AG09309 (cell line): Measurements from ENCODE around the gene EPX.

Experiments
- DNase-seq: peaks from one replicate; pipeline ENCODE4 v3.0.0-alpha.2; 2010; ENCODE audit warnings: low read depth
- H3K4me3 ChIP-seq: 2 replicates; pipeline ENCODE4 v1.5.1; 2011; ENCODE audit warnings: mild to moderate bottlenecking, low read depth, low read length, moderate library complexity; ENCODE audit not compliant: control insufficient read depth
- CTCF ChIP-seq: IDR thresholded peaks from 2 replicates; pipeline ENCODE4 v1.5.1; 2011; ENCODE audit warnings: mild to moderate bottlenecking, low read depth, low read length, inconsistent platforms; ENCODE audit not compliant: insufficient read depth, control insufficient read depth; ENCODE audit errors: missing control alignments

The EPX gene

DNA sequence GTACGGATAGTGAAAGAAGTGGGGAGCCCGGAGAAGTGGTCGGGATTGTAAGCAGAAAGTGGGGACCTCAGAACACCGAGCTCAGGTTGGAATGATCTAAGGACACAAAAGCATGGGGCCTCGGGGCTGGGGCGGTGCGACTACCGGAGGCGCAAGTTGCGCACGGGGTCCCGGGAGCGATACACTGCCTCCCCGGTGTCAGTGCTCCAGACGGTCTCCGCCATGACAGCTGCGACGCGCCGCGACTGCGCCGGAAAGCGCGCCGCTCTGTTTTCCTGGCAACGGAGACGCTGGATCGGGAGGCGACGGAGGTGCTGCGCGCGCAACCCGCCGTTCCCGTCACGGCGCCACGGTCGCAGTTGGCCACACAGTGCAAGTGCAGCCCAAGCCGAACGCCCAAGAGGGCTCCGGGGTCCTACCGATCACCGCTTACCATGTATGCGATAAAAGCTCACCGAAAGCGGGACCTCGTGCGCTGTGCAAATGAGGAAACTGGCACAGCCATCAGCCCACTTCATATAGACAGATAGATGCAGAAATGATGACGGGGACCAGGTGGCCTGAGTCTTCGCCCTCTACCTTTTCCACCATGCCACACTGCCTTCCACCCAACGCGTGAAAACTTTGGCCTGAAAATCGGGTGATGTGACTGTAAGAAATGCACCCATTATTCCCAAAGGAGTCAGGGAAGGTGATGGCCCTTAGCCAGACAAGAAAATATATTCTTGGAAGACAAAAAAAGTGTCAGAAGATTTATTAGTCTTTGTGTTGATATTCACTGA, 26.7 kb downstream of the EPX start, which contains the start of gene MKS1:
Gene MKS1 (minus strand): TSS at position 249 of the 782 bp plus-strand sequence. CDS start 25 bp downstream, at position 224.
- peak within 1 kb of the TSS; percentile 51 for H3K4me3 ChIP-seq
- peak; percentile 63 for TF ChIP-seq CTCF
- DNase-seq = peak; percentile 29

DNA sequence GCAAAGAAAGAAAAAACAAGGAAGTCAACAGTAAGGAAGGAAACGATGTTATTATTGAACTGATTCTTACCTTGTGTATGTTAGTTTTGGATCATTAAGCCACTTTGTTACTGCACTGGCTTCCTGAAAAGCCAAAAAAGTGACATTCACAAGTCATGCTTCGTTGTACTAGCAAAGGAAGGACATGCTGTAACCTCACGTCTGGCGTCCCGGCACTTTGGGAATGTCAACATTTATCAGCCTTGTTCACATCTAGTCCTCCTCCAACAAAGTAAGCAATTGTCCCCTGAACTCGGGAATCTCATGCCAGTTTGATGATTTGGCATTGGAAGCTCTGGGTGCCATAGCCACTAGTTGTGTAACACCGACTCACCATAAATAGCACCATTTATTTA, 27.3 kb downstream of the EPX start:
- DNase-seq = no peak
- no peak for TF ChIP-seq CTCF

GRCh38 chr17:58224315-58224714, 31.8 kb downstream of the EPX start:
- no peak for TF ChIP-seq CTCF
- H3K4me3 ChIP-seq = no peak overlapping the region
- peak; percentile 35 for DNase-seq

More for the DNA sequence above, 27.3 kb downstream of the EPX start:
- no peak overlapping the region for H3K4me3 ChIP-seq

- no peak overlapping the region for H3K4me3 ChIP-seq
- DNase-seq = no peak
- no peak for TF ChIP-seq CTCF
Observed at GRCh38 chr17:58227733-58228132, 35.2 kb downstream of the EPX start.

DNA sequence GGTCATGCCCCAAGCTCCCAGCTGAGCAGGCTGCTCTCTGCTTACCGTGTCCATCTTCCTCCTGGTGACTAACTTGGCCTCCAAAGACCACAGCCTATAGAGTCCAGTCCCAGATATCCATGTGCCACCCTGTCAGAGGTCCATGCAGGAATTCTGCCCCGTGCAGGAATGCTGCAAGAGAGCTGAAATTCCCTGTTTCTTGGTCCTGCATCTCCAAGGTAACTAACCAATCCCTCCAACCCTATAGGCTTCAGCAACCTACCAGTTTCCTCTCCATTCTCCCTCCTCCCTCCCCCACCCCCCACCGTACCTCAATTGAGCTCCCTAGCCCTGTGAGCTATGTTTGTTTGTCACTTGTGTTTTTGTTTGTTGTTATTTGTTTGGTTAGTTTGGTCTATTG, 36.2 kb downstream of the EPX start:
- no peak for DNase-seq
- H3K4me3 ChIP-seq = no peak overlapping the region
- no peak for TF ChIP-seq CTCF

GRCh38 chr17:58229384-58229783, 36.9 kb downstream of the EPX start:
- TF ChIP-seq CTCF = no peak
- no peak for DNase-seq
- no peak overlapping the region for H3K4me3 ChIP-seq
